HepG2 (cell line): Measurements from ENCODE around the gene CTCF. TPM values are rescaled to one million over a fixed set of nuclear protein-coding genes. Genes with fewer than 3 reads are reported as not detected.
A peak's percentile ranks its signal among the peaks of the same experiment; 100 is the strongest.

ENCODE experiments used
- ATF7-NPFF ChIP-seq: sonication (generic); formaldehyde crosslinking; IDR thresholded peaks from 2 replicates; pipeline ENCODE4 v1.8.1; 2023; ENCODE audit warnings: mild to moderate bottlenecking, low read depth, missing genetic modification reagents, moderate library complexity
- FOXK1 ChIP-seq: sonication (generic); formaldehyde crosslinking; IDR thresholded peaks from 2 replicates; pipeline ENCODE4 v1.4.0; 2020; ENCODE audit warnings: low read depth, missing genetic modification reagents, borderline replicate concordance
- GPN1 ChIP-seq: sonication (generic); formaldehyde crosslinking; IDR thresholded peaks from 2 replicates; pipeline ENCODE4 v1.5.1; 2020; ENCODE audit warnings: missing genetic modification reagents, borderline replicate concordance
- JUN ChIP-seq: sonication (generic); formaldehyde crosslinking; IDR thresholded peaks from 2 replicates; pipeline ENCODE4 v1.4.0; 2020; ENCODE audit warnings: mild to moderate bottlenecking, missing genetic modification reagents
- LCORL ChIP-seq, 2 experiments: fragments of 450-650 bp in 1 of 2; sonication (generic) in 1 of 2; formaldehyde crosslinking in 1 of 2; IDR thresholded peaks; 2 replicates each; pipeline versions ENCODE4 v1.5.0 to v1.6.1; 2017 to 2020; ENCODE audit warnings: antibody characterized with exemption in 1 of 2, missing genetic modification reagents in 1 of 2
- POLR2A ChIP-seq, 2 experiments: IDR thresholded peaks; 2 replicates each; pipeline ENCODE4 v1.6.1; 2011; ENCODE audit warnings: low read depth in 2 of 2, low read length in 2 of 2, mild to moderate bottlenecking in 1 of 2, moderate library complexity in 1 of 2; ENCODE audit not compliant: insufficient read depth in 1 of 2
- SOX6 ChIP-seq, 2 experiments: fragments of 450-650 bp in 1 of 2; sonication (generic) in 1 of 2; formaldehyde crosslinking in 1 of 2; IDR thresholded peaks; 2 replicates each; pipeline versions ENCODE4 v1.4.0 to v1.6.1; 2017 to 2020; ENCODE audit warnings: antibody characterized with exemption in 1 of 2, mild to moderate bottlenecking in 1 of 2, missing genetic modification reagents in 1 of 2
- TBL1XR1 ChIP-seq: fragments of 150-350 bp; IDR thresholded peaks from 2 replicates; pipeline ENCODE4 v1.6.1; 2014; ENCODE audit warnings: borderline replicate concordance, low read length; ENCODE audit not compliant: partially characterized antibody
- ZBTB4 ChIP-seq: sonication (generic); formaldehyde crosslinking; IDR thresholded peaks from 2 replicates; pipeline ENCODE4 v1.4.0; 2020; ENCODE audit warnings: missing genetic modification reagents, mild to moderate bottlenecking, borderline replicate concordance
- ZNF343 ChIP-seq: sonication (generic); formaldehyde crosslinking; IDR thresholded peaks from 2 replicates; pipeline ENCODE4 v1.4.0; 2020; ENCODE audit warnings: mild to moderate bottlenecking, missing genetic modification reagents
- ZNF510 ChIP-seq: sonication (generic); formaldehyde crosslinking; IDR thresholded peaks from 2 replicates; pipeline ENCODE4 v1.4.0; 2020; ENCODE audit warnings: low read depth, mild to moderate bottlenecking, missing genetic modification reagents
- ZNF513 ChIP-seq: sonication (generic); formaldehyde crosslinking; conservative IDR thresholded peaks from 2 replicates; pipeline ENCODE4 v1.5.0; 2020; ENCODE audit warnings: missing genetic modification reagents
- ZNF552 ChIP-seq: sonication (generic); formaldehyde crosslinking; IDR thresholded peaks from 2 replicates; pipeline ENCODE4 v1.9.0; 2022; ENCODE audit warnings: missing genetic modification reagents, mild to moderate bottlenecking, borderline replicate concordance
- polyA plus RNA-seq, 8 experiments: library from polyadenylated mRNA; depleted of rRNA in 3 of 8; stranded (reverse) in 7 of 8; unstranded in 1 of 8; fragments of >200 nt; fragmentation: Illumina TruSeq in 4 of 8; extraction: Trizol in 4 of 8; gene quantifications; 2 replicates each; pipeline versions ENCODE4 v1.2.1 to v1.2.3, GENCODE V29; 2011 to 2016; ENCODE audit warnings: low read depth in 4 of 8, missing spikeins in 1 of 8, mixed read lengths in 1 of 8; ENCODE audit not compliant: insufficient read depth in 1 of 8
- total RNA-seq, 5 experiments: library from RNA; depleted of rRNA; stranded (reverse); fragments of >200 nt; fragmentation: Illumina TruSeq; extraction: Trizol; gene quantifications; 2 replicates each; pipeline ENCODE4 v1.2.3, GENCODE V29; 2016; ENCODE audit warnings: low read depth in 1 of 5
- TF ChIP-seq, protein P1 (sequence below): sonication (generic); formaldehyde crosslinking; IDR thresholded peaks from 2 replicates; pipeline ENCODE4 v1.4.0; 2020; ENCODE audit warnings: missing genetic modification reagents
- TF ChIP-seq, protein P2 (sequence below): IDR thresholded peaks from 2 replicates; pipeline ENCODE4 v1.6.1; 2016; ENCODE audit warnings: missing compliant biosample characterization, missing genetic modification reagents, borderline replicate concordance
- TF ChIP-seq, protein P3 (sequence below): sonication (generic); formaldehyde crosslinking; IDR thresholded peaks from 2 replicates; pipeline ENCODE4 v1.4.0; 2020; ENCODE audit warnings: missing genetic modification reagents, mild to moderate bottlenecking, borderline replicate concordance

Gene CTCF
- total and polyA plus RNA-seq, 2 of the 13 experiments (the other 11 are each of a cell fraction or from before 2014, with no cell fraction given) = 19.5 to 37.5 TPM

GRCh38 chr16:67667817-67668494 is 105.6 kb downstream of the CTCF start (continued):
- TF ChIP-seq ZNF343 (CRISPR knock-in tag) (peak; percentile 46; the same call in 1 of the 2 replicates), LCORL (IDR thresholded peaks at IDR 0.05) (no peak), LCORL (CRISPR knock-in tag; IDR thresholded peaks at IDR 0.05) (peak; percentile 93), SOX6 (IDR thresholded peaks at IDR 0.05) (no peak), SOX6 (CRISPR knock-in tag; IDR thresholded peaks at IDR 0.05) (no peak), ZBTB4 (CRISPR knock-in tag) (0 out of 2 replicates have a peak, but pooled peaks have one; percentile 16), JUN (CRISPR knock-in tag) (peak; percentile 57), GPN1 (CRISPR knock-in tag) (no peak), FOXK1 (CRISPR knock-in tag) (0 out of 2 replicates have a peak, but pooled peaks have one; percentile 35), POLR2A (IDR thresholded peaks at IDR 0.05; ENCODE audit: insufficient read depth in 1 of 2, low read depth in 2 of 2, low read length in 2 of 2) (peak in 1 of 2 experiments; percentile 24; a peak in 1 of 4 replicates), ATF7-NPFF (CRISPR knock-in tag) (peak; percentile 70), ZNF513 (CRISPR knock-in tag) (0 out of 2 replicates have a peak, but pooled peaks have one; percentile 75), ZNF510 (CRISPR knock-in tag) (peak; percentile 85; the same call in 1 of the 2 replicates), TBL1XR1 (no peak), ZNF552 (0 out of 2 replicates have a peak, but pooled peaks have one; percentile 18)
- TF ChIP-seq, protein P1, sequence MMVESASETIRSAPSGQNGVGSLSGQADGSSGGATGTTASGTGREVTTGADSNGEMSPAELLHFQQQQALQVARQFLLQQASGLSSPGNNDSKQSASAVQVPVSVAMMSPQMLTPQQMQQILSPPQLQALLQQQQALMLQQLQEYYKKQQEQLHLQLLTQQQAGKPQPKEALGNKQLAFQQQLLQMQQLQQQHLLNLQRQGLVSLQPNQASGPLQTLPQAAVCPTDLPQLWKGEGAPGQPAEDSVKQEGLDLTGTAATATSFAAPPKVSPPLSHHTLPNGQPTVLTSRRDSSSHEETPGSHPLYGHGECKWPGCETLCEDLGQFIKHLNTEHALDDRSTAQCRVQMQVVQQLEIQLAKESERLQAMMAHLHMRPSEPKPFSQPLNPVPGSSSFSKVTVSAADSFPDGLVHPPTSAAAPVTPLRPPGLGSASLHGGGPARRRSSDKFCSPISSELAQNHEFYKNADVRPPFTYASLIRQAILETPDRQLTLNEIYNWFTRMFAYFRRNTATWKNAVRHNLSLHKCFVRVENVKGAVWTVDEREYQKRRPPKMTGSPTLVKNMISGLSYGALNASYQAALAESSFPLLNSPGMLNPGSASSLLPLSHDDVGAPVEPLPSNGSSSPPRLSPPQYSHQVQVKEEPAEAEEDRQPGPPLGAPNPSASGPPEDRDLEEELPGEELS (CRISPR knock-in tag) = peak; percentile 57; the same call in 1 of the 2 replicates
- TF ChIP-seq, protein P2, sequence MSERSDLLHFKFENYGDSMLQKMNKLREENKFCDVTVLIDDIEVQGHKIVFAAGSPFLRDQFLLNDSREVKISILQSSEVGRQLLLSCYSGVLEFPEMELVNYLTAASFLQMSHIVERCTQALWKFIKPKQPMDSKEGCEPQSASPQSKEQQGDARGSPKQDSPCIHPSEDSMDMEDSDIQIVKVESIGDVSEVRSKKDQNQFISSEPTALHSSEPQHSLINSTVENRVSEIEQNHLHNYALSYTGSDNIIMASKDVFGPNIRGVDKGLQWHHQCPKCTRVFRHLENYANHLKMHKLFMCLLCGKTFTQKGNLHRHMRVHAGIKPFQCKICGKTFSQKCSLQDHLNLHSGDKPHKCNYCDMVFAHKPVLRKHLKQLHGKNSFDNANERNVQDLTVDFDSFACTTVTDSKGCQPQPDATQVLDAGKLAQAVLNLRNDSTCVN (CRISPR knock-in tag) = peak; percentile 70; the same call in 1 of the 2 replicates
- TF ChIP-seq, protein P3, sequence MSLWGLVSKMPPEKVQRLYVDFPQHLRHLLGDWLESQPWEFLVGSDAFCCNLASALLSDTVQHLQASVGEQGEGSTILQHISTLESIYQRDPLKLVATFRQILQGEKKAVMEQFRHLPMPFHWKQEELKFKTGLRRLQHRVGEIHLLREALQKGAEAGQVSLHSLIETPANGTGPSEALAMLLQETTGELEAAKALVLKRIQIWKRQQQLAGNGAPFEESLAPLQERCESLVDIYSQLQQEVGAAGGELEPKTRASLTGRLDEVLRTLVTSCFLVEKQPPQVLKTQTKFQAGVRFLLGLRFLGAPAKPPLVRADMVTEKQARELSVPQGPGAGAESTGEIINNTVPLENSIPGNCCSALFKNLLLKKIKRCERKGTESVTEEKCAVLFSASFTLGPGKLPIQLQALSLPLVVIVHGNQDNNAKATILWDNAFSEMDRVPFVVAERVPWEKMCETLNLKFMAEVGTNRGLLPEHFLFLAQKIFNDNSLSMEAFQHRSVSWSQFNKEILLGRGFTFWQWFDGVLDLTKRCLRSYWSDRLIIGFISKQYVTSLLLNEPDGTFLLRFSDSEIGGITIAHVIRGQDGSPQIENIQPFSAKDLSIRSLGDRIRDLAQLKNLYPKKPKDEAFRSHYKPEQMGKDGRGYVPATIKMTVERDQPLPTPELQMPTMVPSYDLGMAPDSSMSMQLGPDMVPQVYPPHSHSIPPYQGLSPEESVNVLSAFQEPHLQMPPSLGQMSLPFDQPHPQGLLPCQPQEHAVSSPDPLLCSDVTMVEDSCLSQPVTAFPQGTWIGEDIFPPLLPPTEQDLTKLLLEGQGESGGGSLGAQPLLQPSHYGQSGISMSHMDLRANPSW = no peak
